GM21723 (cell line): ENCODE results near the gene TCF7L2.

Experiments used
- ATAC-seq: cut with Tn5 transposase; IDR thresholded peaks from one replicate; pipeline ENCODE4 v1.9.1; 2021; ENCODE audit warnings: mild to moderate bottlenecking, moderate library complexity; ENCODE audit not compliant: unreplicated experiment

Gene TCF7L2

GRCh38 chr10:113171662-113172061 lies 221.6 kb downstream of the TCF7L2 start:
- no peak for ATAC-seq

- ATAC-seq = no peak
Observed at GRCh38 chr10:113175176-113175575, 225.1 kb downstream of the TCF7L2 start.

- no peak for ATAC-seq
Observed at GRCh38 chr10:113175756-113176651, 226.0 kb downstream of the TCF7L2 start.

GRCh38 chr10:113176652-113177155 lies 226.7 kb downstream of the TCF7L2 start:
- ATAC-seq = no peak

GRCh38 chr10:113177156-113177935 lies 227.3 kb downstream of the TCF7L2 start:
- no peak for ATAC-seq

- no peak for ATAC-seq
Observed at GRCh38 chr10:113177936-113178335, 227.9 kb downstream of the TCF7L2 start.

GRCh38 chr10:113178771-113179170 lies 228.7 kb downstream of the TCF7L2 start:
- ATAC-seq = no peak

GRCh38 chr10:113179265-113179664 lies 229.2 kb downstream of the TCF7L2 start:
- no peak for ATAC-seq

GRCh38 chr10:113179966-113180365 lies 229.9 kb downstream of the TCF7L2 start:
- no peak for ATAC-seq

- no peak for ATAC-seq
Observed at GRCh38 chr10:113180401-113181154, 230.5 kb downstream of the TCF7L2 start.

GRCh38 chr10:113182154-113182553 lies 232.1 kb downstream of the TCF7L2 start:
- no peak for ATAC-seq

GRCh38 chr10:113183573-113183972 lies 233.5 kb downstream of the TCF7L2 start:
- ATAC-seq = no peak

- ATAC-seq = no peak
Observed at GRCh38 chr10:113187063-113187777, 237.2 kb downstream of the TCF7L2 start.

GRCh38 chr10:113199459-113199858 lies 249.4 kb downstream of the TCF7L2 start:
- ATAC-seq = no peak

- ATAC-seq = no peak
Observed at GRCh38 chr10:113202011-113202410, 252.0 kb downstream of the TCF7L2 start.

GRCh38 chr10:113207924-113208323 lies 257.9 kb downstream of the TCF7L2 start:
- no peak for ATAC-seq

- no peak for ATAC-seq
Observed at GRCh38 chr10:113213035-113213434, 263.0 kb downstream of the TCF7L2 start.

GRCh38 chr10:113214331-113214730 lies 264.3 kb downstream of the TCF7L2 start:
- ATAC-seq = no peak

GRCh38 chr10:113216102-113216501 lies 266.1 kb downstream of the TCF7L2 start:
- ATAC-seq = no peak
